Stimulated activated CD8-positive, alpha-beta memory T cell treated with anti-CD3 and anti-CD28 coated beads, Interleukin-4, amount 100 ng/mL, for 1 hour (primary cell): Measurements from ENCODE around the gene GPHN.
"Not testable (repeated sequence)": the region's sequence is repeated elsewhere in the genome, so short reads cannot be mapped to it uniquely, and the experiment has no call there.

Experiments
- DNase-seq, 2 donors: peaks; one replicate each; pipeline ENCODE4 v3.0.0-alpha.2; 2020; ENCODE audit warnings: low read depth in 2 of 2, low spot score in 1 of 2

Gene GPHN

DNA sequence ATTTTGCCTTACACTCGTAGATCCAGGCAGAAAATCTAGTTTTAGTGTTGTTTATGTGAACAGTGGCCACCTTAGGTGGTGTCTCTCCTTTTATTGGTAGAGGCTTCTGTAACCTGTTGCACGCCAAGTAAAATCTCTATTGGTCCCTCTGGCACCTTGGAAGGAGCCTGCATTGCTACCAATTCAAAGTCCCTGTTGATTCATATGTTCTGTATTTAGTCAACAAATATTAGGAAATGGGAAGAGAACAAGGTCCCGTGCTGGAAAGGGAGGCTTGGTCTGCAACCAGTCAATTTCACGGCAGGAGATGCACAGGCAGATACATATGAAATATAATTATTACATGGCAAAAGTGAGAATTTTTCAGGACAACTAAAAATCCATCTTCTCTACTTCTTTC lies 6.4 kb upstream of the GPHN start:
- no peak for DNase-seq

DNA sequence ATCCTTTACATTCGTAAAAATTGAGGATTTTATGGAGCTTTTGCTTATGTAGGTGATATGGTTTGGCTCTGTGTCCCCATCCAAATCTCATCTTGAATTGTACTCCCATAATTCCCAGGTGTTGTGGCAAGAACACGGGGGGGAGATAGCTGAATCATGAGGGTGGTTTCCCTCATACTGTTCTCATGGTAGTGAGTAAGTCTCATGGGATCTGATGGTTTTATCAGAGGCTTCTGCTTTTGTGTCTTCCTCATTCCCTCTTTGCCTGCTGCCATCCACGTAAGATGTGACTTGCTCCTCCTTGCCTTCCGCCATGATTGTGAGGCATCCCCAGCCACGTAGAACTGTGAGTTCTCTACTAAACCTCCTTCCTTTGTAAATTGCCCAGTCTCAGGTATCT lies 5.1 kb upstream of the GPHN start:
- DNase-seq: not testable (repeated sequence)

DNA sequence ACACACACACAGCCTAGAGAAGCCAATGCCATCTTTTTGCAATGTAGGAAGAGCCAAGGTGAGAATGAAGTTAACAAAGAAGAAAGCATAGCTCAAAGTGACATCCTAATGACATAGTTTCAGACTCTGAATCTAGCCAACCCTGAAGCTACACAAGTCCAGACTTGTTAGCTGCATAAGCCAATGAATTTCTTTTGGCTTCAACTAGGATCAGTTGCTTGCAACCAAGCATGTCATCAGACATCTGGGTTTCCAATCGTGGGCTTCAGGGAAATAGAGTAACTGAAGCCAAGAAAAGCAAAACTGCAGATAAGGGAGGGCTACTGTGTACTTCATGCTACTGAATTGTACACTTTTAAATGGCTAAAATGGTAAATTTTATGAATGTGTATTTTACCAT lies 4.4 kb upstream of the GPHN start:
- DNase-seq: no peak

DNA sequence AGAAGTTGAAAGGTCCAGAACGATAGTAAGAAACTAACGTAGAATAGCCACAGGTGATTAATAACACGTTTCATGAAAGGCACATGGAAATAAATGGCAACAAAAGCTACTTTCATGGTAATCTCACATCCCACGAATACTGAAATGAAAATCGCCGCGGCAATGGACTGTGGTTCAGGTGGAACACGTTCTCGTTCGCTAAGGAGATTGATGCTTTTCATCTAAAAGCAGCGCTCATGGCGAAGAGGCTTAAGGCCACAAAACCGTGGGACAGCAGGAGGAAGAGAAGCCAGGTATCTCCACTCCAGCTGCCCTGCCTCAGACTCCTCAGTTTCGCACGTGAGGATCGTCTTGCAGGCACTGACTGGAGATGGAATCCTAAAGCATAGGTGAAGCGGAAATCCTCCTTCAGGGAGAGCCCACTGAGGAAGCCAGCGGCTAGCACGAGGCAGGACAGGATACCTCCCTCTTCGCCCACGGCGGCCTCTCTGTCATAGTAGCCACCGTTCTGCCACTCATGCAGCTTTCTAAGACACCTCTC lies 696 bp upstream of the GPHN start:
- peak in 1 of 2 donors; percentile 2 for DNase-seq

DNA sequence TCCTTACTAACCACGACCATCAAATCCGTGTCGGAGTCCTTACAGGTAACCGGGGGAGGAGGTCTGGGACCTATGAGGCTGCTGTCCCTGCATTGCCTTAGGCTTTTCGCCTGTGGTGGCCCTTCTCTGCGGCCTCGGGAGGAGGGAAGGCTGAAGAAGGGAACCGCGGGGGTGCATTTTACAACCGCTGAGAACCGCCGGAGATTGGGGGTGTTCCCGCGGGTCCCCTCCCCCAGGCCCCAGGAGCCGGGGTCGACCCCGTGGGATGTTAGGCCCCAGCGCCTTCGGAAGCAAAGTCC lies 549 bp downstream of the GPHN start:
- DNase-seq: no peak

DNA sequence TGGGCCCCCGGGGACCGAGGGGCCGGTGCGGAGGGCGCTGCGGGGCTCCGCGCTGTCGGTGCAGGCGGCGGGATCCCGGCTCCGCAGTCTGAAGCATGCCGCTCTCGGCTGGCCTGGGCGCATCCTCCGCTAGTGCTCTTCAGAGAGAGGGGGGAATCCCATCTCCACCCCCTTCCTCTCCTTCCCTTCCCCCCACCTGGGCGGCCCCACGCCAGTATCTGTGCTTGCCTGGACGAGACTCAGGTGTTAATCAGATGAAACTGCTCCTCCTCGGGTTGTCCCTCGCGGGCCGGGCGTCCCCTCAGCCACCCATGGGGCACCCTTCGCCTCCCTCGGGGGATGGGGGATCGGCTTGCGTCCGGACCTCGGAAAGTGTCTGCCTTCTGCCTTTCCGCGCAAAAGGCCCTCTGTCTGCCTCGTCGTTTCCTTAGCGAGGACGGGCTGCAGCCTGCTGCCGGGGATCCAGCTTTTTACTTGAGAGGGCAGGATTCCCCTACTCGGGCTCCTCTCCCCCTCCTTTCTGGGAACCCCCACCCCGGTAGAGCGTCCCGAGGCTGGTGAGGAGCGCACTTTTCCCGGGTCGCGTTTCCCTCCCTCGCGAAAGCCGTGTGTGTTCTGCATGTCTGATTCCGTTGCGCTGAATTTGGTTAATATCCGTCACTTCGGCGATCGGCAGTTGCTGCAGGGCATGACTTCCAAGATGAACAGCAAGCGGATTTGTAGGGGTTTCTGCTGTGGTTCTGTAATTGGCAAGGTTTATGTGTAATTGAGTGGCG lies 1.1 kb downstream of the GPHN start:
- peak in 1 of 2 donors; percentile 9 for DNase-seq

DNA sequence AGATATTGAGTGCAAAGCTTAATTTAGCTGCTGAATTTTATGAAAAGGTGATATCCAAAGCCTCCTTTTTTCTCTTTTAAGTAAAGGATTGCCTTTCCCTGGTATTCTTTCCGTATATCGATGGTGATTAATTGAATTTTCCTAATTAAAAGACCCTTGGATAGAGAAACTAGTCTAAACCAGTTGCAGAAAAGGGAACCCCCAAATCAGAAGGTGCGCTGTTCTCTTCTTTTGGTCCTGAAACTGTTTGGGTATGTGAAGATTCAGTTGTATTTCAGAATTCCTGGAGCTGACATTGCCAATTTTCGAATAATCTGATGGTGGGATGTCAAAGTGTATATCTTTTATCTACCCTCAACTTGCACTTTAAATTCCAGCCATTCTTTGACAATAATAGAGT lies 1.9 kb downstream of the GPHN start:
- no peak for DNase-seq

DNA sequence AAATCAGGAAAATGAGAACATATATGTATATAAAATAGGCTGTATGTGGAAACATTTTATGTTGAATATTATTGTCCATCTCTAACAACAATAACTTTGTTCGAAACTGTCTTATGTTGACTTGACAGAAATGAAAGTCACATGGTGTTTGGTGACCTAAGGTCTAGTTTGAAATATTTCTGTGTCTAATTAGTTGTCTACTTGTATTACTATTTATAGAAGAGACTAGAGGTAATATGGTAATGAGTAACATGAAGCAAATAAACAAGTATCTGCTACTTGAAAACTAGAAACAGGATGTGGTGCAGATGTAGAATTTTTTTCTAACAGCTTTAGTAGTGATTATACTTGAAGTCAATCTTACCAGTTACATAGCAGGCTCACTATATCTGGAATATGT lies 3.9 kb downstream of the GPHN start:
- DNase-seq: no peak

DNA sequence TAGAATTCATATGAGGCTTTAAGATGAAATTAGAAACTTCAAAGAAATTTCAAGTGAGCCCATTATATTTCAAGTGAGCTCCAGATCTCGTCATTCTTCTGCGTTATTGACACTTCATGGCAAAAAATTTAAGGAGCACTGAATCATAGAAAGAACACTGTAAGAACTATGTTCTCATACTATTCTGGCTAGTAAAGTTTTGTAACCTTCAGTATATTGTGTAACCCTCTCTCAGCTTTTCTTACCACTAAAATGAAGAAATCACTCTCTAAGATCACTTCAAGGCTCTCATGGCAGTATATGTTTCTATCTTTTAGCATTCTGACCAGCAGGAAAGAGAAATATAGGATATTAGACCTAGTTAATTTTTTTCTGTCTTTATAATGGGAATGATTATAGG lies 6.3 kb downstream of the GPHN start:
- DNase-seq: no peak

DNA sequence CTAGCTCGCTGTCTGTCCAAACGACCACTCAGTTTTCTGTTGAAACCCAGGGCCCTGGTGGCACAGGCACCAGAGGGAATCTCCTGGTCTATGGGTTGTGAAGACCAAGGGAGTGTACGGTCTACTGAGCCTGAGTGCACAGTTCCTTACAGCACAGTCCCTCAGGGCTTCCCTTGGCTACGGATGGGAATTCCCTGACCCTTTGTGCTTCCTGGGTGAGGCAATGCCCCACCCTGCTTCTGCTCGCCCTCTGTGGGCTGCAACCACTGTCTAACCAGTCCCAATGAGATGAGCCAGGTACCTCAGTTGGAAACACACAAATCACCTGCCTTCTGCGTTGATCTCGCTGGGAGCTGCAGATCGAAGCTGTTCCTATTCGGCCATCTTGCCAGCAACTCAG lies 22.6 kb downstream of the GPHN start:
- DNase-seq: no peak

DNA sequence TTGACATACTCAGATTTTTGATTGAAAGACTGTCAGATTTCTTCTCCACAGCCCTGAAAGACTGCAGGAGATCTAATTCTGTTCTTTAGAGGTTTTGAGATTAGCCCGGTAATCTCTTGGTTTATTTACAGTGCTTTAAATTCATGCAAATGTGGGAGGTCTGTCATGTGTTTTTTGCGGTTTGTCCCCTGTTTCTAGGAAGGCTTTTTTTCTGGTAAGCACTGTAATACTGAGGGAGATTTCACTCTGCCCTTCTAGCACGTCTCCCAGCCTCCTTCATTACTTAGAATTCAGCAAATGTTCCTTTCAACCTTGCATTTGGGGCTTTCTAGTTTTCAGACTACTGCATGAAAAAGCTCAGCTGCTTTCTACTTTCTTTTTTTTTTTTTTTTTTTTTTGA lies 31.1 kb downstream of the GPHN start:
- DNase-seq: no peak

DNA sequence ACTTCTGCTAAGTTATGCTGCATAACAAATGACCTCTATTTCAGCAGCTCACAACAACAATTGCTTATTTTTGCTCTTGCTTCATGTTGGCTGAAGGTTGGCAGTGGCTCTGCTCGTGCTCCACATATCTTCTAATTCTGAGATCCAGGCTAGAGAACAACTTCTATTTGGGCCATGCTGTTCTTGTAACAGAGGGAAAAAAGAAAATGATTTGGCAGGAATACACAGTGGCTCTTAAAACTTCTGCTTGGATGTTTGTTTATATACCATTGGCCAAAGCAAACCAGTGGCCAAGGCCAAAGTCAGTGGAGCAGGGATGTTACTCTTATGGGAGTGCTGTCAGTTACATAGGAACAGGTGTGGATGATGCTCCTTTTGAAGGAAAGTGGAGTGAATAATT lies 32.1 kb downstream of the GPHN start:
- DNase-seq: no peak

DNA sequence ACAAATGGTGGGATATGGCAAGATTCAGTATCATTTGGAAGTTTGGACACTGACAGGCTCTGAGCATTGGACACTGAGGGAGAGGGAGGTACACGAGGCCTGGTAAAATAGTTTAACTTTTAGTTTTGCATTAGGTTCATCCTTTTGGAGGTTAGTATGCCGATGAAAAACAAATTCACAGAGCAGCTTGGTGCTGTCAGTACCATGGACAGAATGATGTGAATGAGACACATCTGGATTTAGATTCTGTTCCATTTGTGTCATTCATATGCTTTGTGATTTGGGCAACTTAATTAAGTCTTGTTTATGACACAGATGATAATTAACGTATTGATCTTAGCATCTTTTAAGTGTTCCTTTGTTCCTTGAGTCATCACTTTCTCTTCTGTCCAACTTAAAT lies 33.7 kb downstream of the GPHN start:
- no peak for DNase-seq

DNA sequence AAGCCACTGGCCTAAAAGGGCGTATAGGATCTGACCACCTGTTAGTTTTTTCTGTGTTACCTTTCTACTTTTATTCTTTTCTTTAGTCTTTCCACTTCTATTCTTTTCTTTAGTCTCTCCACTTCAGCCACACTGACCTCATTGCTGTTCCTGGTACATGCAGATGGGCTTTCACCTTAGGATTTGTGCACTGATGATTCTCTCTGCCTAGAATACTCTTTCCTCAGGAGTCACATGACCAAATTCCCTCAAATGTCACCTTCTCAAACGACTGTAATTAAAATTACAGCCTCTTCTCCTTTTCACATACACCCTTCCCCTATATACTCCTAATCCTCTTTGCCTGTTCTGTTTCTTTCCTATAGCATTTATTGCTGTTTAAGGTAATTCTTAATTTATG lies 36.0 kb downstream of the GPHN start:
- no peak for DNase-seq

DNA sequence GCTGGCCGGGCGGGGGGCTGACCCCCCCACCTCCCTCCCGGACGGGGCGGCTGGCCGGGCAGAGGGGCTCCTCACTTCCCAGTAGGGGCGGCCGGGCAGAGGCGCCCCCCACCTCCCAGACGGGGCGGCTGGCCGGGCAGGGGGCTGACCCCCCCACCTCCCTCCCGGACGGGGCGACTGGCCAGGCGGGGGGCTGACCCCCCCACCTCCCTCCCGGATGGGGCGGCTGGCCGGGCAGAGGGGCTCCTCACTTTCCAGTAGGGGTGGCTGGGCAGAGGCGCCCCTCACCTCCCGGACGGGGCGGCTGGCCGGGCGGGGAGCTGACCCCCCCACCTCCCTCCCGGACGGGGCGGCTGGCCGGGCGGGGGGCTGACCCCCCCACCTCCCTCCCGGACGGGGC lies 37.2 kb downstream of the GPHN start:
- not testable (repeated sequence) for DNase-seq

DNA sequence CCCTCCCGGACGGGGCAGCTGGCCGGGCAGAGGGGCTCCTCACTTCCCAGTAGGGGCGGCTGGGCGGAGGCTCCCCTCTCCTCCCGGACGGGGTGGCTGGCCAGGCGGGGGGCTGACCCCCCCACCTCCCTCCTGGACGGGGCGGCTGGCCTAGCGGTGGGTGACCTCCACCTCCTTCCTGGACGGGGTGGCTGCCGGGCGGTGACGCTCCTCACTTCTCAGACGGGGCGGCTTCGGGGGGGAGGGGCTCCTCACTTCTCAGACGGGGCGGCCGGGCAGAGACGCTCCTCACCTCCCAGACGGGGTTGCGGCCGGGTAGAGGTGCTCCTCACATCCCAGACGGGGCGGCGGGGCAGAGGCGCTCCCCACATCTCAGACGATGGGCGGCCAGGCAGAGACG lies 37.8 kb downstream of the GPHN start:
- DNase-seq: not testable (repeated sequence)

DNA sequence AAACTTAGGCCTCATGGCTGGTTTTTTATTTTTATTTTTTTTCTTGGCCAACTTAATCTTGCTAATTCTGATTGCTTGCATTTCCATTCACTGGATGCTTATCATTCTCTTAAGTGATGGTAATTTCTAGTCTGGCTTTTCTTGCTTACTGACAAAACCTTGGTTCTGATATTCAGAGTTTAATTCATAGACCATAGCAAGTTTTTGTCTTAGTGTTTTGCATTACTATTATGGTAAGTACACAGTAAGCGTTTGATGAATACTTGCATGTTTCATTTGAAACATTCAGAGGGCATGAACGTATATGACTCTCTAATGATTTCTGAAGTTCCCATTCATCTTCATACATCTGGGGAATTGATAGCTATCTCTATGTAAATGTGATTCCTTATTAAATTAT lies 55.8 kb downstream of the GPHN start:
- DNase-seq: no peak

DNA sequence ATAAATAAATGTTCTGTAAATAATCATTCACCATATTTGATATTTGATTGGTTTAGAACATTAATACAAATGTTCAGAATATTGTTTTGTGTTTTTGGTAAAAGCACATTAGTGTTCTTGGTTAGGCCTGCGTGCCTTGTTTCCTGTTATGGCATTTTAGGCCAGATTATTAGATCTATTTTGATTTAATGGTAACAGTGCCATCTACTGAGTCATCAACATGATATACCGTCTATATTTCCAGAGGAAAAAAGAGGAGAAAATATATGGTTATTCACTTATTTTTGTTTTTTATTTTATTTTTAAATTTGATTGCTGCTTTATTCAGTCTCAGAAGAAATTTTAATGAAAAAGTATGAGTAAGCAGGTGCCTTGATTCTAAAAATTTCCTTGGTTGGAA lies 60.3 kb downstream of the GPHN start:
- DNase-seq: no peak

DNA sequence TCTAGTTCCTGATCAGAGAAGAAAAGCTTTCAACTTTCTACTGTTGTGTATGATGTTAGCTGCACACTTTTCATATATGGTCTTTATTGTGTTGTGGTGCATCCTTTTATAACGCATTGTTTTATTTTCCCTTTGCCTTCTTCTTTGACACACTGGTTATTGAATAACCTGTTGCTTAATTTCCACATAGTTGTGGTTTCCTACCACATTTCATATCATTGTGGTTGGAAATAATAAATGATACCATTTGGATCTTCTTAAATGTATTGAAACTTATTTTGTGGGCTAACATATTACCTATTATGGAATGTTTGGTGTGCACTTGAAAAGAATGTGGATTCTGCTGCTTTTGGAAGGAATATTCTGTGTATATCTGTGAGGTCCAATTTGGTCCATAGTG lies 64.9 kb downstream of the GPHN start:
- DNase-seq: no peak

DNA sequence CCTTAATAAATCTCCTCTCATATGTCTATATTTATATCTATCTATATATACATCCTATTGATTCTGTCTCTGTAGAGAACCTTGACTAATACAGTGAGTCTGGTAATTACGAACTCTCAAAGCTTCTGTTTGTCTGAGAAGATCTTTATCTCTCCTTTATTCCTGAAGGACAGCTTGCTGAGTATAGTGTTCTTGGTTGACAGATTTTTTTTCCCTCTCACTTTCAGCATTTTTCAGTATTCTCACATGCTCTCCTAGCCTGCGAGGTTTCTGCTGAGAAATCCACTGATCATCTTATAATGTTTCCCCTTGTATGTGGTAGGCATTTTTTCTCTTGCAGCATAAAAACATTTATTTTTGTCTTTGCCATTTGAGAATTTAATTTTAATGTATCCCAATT lies 67.1 kb downstream of the GPHN start:
- DNase-seq: no peak

DNA sequence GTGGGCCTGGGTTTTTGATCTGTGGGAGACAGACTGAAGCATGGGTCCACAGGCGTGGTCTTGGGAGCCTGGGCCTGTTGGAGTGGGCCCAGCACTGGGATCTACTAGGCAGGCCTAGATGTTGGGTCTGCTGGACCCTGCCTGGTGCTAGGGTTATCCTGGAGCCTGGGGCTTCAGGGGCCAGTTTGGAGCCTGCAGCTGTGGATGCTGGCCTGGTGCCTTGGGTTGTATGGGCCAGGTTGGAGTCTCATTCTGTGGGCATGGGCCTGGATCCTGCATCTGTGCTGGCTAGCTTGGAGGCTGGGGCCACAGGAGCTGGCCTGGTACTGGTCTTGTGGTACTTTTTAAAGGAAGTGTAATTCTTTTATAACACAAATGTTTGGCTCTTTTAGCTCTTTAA lies 68.0 kb downstream of the GPHN start:
- no peak for DNase-seq

DNA sequence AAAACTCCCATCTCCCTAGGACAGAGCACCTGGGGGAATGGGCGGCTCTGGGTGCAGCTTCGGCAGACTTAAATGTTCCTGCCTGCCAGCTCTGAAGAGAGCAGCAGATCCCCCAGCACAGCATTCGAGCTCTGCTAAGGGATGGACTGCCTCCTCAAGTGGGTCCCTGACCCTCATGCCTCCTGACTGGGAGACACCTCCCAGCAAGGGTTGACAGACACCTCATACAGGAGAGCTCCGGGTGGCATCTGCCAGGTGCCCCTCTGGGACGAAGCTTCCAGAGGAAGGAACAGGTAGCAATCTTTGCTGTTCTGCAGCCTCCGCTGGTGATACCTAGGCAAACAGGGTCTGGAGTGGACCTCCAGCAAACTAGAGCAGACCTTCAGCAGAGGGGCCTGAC lies 79.8 kb downstream of the GPHN start:
- not testable (repeated sequence) for DNase-seq

DNA sequence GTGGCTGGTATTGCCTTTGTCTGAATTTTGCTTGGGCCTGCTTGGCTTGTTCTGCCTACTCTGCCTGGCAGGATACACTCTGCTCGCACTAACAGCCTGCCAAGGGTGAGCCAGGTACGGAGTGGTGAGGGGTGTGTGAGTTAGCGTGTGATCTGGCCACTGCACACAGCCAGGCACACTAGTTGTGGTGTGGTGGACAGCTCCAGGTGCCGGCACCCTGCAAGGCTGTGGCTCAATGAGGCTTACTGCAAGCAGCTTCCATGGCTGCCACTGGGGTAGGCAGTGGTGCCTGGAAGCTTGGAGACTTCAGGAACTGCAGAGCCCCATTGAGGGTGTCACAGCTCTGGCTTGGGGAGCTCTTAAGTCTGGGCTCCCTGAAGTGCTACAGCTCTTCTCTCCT lies 87.4 kb downstream of the GPHN start:
- DNase-seq: no peak
